Measurements from ENCODE around the gene KCNIP2.

DNA sequence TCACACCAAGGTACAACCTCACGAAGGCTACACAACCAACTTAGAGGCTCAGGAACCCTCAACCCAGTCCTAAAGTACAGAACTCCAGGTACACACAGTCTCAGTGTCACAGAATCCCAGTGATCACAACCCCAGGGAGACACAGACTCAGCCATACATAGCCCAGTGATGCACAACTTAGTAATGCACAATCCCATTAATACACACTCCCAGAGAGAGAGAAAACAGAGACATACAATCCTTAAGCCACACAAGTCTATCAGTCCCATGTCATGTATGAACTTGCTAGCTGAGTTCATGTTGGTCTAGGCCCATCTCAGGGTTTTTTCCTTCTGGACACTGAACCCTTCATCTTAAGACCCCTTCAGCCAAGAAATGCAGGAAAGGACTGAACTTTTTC, 4.6 kb downstream of the KCNIP2 start:
- TF ChIP-seq, protein P1, sequence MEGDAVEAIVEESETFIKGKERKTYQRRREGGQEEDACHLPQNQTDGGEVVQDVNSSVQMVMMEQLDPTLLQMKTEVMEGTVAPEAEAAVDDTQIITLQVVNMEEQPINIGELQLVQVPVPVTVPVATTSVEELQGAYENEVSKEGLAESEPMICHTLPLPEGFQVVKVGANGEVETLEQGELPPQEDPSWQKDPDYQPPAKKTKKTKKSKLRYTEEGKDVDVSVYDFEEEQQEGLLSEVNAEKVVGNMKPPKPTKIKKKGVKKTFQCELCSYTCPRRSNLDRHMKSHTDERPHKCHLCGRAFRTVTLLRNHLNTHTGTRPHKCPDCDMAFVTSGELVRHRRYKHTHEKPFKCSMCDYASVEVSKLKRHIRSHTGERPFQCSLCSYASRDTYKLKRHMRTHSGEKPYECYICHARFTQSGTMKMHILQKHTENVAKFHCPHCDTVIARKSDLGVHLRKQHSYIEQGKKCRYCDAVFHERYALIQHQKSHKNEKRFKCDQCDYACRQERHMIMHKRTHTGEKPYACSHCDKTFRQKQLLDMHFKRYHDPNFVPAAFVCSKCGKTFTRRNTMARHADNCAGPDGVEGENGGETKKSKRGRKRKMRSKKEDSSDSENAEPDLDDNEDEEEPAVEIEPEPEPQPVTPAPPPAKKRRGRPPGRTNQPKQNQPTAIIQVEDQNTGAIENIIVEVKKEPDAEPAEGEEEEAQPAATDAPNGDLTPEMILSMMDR (IDR thresholded peaks at IDR 0.05): no peak
- TF ChIP-seq POLR2A (IDR thresholded peaks at IDR 0.05): no peak
